ENCODE measurements around the gene AGBL5.
"Not testable (repeated sequence)": the region's sequence is repeated elsewhere in the genome, so short reads cannot be mapped to it uniquely, and the experiment has no call there.

AGBL5 gene

DNA sequence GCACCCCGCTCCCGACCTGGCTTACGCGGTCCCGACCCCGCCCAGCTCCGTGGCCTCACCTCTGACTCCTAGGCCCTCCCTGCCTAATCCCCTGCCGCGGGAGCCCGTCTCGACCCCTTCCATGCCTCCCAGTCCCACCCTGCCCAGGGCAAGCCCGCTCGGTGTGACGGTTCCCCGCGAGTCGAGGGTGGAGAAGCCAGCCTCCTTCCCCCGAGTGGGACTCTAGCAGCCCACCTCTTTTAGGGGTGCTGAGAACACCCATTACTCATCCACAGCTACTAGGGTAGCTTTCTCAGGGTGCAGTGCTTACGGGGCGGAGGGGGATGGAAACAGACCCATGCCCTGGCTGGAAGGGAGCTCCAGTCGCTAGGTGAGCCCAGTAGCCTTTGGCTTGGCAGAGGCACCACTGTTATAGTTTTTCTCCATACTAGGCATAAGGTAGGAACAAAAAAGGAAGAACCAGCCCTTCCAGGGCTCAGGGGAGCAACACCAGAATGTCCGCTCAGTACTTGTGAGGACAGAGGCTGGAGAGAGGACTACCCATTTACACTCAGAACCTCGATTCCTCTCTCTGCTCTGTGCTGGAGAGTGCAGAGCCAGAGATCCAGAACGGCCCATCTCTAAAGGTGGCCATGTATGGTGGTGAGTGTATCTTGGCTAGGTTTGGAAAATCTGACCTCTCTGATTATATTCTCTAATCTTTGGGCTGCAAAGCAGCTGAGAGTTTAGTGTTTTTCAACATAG is 606 bp downstream of the AGBL5 start:
- no peak for DNase-seq (ENCODE audit: low spot score)

DNA sequence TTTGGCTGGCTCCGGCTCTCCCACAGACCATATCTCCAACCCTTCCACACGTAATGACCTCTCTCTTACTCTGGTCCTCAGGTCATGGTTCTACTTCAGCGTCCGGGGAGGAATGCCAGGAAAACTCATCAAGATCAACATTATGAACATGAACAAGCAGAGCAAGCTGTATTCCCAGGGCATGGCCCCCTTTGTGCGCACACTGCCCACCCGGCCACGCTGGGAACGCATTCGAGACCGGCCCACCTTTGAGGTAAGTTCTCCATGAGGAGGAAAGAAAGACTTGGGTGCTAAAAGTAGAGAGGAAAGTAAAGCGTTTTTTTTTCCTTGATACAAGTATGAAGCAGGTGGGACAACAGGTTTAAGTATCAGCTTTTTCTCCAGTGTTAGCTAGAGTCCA is 1.9 kb downstream of the AGBL5 start:
- DNase-seq (ENCODE audit: low spot score) = no peak

DNA sequence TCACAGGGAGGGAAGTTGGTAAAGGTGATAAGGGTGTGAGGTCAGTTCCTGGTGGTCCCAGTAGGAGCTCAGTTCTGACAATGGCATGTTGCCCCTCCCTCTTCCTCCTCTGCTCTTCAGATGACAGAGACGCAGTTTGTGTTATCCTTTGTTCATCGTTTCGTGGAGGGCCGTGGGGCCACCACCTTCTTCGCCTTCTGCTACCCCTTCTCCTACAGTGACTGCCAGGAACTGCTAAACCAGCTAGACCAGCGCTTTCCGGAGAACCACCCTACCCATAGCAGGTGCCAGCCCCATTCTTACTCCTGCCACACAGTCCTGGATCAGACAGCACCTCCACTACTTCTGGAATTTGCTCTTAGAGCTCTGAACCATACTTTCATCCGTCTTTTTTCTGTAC is 2.3 kb downstream of the AGBL5 start:
- DNase-seq (ENCODE audit: low spot score) = no peak

DNA sequence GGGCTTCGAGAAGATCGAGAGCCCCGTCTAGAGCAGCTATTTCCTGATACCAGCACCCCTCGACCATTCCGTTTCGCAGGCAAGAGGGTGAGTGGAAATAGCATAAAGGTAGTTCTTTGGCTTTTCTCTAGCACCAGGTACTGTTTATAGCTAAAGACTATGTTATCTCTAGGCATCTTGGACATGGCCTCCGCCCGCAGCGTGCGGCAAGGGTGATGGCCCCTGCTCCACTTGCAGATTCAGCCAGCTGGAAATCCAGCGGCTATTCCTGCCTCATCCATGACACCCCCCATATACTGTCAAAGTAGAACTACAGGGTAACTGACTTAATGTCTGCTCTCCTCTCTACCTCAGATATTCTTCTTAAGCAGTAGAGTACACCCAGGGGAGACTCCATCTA is 3.3 kb downstream of the AGBL5 start:
- DNase-seq (ENCODE audit: low spot score) = no peak

DNA sequence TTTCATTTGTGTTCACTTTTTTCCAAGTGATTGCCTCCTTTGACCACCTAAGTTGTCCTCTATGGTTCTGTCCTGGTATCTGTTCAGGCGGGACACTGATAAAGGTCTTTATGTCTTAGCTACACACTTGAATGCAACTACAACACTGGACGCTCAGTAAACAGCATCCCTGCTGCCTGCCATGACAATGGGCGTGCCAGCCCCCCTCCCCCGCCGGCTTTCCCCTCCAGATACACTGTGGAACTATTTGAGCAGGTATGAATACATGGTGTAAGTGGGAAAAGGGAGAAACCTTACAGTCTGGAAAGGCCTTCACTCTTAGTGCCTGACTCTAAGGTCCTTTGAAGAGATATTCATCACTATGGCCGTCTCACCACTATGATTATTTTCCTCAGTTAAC is 5.7 kb downstream of the AGBL5 start:
- no peak for DNase-seq (ENCODE audit: low spot score)

DNA sequence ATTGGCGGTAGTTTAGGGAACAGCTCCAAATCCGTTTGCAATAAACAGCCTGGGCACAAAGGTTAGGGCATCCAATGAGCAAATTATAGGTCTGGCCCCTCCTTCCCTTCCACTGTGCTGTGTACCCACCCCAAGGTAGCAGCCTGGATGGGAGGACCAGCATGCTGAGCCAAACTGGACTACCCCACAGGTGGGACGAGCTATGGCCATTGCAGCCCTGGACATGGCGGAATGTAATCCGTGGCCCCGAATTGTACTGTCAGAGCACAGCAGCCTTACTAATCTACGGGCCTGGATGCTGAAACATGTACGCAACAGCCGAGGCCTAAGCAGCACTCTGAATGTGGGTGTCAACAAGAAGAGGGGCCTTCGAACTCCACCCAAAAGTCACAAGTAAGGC is 6.7 kb downstream of the AGBL5 start:
- no peak for DNase-seq (ENCODE audit: low spot score)

DNA sequence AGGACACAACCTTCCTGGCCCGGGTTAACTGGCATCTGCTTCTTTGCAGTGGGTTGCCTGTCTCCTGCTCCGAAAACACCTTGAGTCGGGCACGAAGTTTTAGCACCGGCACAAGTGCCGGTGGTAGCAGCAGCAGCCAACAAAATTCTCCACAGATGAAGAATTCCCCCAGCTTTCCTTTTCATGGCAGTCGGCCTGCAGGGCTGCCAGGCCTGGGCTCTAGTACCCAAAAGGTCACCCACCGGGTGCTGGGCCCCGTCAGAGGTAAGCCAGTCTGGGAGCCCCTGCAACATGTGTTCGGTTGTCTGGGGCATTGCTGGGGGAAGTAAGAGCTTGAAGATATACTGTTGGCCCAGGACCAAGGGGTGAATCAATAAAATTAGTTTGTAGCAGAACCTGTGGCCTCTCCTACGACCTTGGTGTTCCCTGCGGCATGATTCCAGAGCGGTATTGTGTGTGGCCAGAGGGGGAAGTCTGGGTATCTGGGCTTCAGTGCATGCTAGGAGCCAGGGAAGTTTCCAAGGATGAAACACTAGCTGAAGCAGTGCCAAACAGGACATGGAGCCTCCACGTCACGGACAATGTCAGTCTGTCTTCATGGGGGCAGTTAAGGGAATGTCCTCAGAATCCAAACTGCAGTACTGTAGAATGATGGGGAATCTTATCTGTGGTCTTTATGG is 7.8 kb downstream of the AGBL5 start:
- no peak for DNase-seq (ENCODE audit: low spot score)

DNA sequence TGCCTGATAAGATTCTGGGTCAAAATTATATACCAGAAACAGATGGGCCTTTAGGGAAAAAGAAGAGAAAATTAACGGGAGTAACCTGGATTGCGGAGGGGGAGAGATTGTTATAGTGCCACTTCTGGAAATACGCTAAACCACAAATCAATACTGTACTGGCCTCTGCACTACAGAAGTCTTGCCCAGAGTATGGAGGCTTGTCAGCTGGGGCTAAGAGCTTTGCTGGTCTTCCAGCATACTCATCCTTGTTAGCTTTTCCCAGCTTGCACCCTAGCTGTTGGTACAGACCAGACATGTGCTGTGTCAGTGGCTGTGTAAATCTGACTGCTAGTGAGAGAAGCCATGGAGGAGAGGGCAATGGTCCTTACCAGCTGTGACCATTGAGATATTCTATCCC is 8.9 kb downstream of the AGBL5 start:
- no peak for DNase-seq (ENCODE audit: low spot score)

DNA sequence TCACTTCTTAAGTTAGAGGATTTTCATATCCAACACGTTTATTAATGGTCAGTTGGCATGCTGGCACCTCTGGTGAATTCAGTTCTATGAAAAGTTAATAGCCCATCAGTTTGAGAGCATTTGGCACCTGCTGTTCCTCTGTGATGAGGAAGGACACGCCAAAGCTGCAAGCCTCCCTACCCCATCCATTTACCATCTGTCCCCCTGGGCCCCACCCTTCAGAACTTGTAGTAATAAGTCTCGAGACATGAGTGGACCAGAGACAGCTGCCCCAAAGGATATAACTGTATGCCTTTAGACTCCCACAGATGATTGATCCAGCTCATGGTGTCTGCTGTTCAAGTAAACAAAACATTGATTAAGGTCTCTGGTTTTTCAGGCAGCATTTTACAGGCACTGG is 13.7 kb downstream of the AGBL5 start:
- no peak for DNase-seq (ENCODE audit: low spot score)

DNA sequence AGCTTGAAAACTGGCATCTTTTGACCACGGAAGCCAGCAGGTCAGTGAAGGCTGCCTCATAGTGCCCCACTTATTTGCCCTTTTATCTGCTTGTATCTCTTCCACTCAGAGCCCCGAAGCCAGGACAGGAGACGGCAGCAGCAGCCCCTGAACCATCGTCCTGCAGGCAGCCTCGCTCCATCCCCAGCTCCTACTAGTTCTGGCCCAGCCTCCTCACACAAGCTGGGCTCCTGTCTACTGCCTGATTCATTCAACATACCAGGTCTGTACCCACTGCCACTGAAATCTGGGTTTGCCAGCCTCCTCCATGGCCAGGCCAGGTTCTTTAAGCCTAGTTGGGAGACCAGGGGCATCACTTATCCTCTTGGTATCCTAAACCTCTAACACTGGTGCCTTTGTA is 15.9 kb downstream of the AGBL5 start:
- DNase-seq (ENCODE audit: low spot score) = no peak

DNA sequence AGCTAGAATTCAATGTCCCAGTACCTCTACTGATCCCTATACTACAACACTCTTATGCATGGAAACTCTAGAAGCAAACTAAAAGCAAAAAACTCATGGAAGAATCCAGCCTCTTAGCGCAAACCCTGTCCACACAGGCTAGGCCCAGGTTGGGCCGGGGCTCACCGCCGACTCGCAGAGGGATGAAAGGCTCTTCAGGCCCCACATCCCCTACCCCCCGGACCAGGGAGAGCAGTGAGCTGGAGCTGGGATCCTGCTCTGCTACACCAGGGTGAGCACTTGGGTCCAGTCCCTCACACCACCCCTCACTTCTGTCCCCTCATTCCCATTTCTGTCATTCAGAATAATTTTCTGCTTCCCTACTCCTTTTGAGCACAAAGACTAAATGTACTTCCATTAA is 18.0 kb downstream of the AGBL5 start:
- DNase-seq (ENCODE audit: low spot score) = no peak

DNA sequence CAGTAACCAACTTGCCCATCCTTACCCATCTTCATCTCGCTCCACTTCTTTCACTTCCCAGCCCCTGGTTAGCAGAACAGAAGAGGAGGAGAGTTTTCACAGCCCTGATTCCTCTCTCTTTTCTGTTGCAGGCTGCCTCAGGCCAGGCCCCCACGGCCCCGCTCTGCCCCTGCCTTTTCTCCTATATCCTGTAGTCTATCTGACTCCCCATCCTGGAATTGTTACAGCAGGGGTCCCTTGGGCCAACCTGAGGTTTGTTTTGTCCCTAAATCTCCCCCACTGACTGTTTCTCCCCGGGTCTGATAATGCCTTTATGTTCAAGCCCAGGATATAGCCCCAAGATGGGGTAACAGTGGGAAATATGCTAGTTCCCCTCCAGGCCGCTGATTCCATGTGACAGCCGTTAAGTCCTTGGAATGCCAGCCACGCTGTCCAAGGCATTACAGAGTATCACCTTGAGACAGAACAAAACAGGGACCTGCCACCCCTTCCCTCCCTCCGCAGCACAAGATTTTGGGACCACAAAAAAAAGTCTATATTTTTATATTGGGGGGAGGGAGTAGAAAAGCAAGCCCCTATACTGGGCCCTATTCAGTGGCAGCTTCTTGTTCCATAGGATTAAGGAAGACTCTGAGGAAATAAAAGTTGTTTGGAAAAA is 18.6 kb downstream of the AGBL5 start:
- no peak for DNase-seq (ENCODE audit: low spot score)

DNA sequence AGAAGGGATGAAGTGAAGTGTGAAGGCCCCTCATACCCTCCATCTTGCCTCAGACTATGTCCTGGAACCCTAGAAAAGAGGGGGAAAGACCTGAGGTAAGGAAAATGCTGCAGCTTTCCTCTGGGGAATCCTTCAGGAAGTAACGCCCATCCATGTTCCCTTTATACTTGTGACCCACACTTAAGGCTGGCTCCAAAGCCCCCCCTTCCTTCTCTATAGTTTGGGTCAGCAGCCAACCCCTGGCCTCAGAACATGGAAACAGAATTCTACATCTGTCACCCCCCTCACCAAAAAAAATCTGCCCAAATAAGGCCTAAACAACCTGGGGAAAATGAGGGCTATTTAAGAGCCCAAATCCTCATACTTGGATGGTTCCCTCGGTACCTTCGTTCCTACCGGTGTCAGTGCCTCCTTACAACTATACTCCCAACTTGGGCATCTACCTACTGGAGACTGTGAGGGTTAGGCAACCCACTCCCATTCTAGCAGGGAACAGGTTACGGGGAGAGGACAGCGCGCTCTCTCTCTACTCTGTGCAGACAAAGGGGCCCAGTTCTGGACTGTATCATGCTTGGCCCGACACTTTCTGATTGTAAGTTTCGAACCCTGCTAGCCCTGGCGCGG is 19.3 kb downstream of the AGBL5 start:
- DNase-seq (ENCODE audit: low spot score) = no peak

DNA sequence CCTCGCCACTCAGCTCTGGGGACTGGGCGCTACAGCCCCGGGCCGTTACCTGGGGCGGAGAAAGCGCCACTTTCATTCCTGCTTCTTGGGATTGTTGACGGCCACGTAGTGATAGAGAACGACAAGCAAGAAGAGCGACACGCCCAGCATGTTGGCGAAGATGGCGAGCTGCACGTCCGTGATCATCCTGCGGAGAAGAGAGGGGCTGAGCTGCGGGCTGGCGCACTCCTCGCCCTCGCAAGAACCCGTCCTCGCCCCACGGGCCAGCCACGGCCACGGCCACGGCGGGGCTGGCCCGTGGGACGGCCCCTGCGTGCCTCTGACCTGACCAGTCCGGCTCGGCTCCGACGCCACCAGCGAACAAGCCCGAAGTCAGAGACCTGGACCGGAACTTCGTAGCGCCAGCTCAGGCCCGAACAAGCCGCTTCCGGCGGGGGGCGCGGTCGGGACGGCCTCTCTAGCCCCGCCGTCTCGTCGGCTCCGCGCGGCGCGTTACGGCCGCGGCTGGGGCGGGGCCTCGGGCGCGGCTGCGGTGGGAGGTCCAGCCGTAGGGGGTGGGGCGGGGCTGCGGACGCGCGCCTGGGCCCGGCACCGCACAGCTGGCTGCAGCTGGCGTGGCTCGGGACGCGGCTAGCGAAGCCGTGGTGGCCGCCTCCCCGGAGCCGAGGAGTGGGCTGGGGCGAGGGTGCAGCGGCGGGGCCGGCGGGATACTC is 20.0 kb downstream of the AGBL5 start, which contains the start of gene OST4:
Gene OST4 (minus strand): TSS at position 378 of the 713 bp plus-strand sequence.
- peak; percentile 90 for DNase-seq (ENCODE audit: low spot score)

DNA sequence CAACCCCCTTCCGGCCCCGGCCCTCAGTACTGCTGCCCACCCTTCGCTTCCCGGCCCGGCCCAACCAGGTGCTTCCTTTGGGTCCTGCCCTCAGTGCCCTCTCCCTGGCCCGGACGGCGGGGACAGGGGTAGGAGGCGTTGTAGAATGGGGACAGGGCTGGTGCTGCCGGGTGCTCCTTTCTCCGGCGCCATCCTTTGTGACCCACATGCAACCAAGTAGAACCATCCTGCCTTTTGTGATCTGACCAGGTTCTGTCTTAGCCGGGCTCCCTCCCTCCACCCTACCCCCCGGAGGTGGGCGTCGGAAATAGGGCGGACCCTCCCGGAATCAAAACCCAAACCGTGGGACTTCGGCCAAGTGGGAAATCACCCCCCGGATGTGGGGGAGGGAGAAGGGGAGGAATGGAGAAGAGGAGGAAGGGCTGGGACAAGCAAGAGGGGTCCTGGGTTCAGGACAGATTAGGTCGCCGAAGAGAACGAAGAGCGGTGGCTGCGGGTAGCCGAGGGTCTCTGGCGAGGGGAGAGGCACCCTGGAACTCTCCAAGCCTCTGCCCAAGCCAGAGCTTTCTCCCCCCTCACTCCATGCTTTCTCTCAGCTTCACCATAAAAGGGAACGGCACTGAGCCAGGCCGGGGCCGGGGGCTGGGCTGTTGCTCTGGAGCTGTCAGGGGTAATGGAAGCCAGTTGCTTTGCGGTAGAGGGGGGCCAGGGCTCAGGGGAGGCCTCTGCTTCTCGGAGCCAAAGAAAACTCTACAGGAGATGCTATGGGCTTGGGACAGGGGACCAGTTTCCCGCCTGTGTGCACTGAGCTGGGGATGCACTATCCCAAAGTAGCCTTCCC is 20.7 kb downstream of the AGBL5 start:
- DNase-seq (ENCODE audit: low spot score) = no peak

DNA sequence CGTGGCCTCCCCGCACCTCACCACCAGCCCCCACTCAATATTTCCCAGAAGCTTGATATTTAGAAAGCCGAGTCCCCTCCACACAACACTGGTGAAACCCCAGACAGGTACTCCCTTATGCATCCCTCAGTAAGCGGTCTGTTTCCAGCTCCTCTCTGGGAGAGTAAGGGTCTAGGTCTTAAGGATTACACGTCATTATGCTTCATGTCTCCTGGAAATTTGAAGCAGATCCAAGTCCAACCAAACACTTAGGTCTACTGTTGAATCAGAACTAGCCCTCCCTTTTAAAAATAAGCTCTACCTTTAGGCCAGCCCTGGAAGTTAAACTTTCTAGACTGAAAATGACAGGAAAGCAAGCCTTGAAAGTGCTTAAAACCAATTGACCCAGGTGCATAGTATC is 21.5 kb downstream of the AGBL5 start:
- DNase-seq (ENCODE audit: low spot score) = no peak

DNA sequence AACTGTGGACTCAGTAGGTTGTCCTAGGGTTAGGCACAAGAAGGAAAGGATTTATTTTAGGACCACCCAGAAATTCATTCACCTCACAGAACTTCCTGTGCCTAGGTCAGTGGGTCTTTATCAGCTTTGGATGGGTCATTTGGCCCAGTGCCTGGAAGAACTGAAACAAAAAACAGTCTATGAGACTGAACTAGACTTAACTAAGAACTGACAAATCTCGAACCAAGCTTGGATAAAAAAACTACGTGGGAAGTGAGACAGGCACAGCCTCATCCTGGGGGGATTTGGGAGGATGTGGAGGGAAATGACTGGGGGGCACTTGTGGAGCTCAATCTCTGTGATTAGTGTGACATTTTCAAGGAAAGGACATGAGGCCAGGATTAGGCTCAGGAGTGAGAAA is 22.3 kb downstream of the AGBL5 start:
- no peak for DNase-seq (ENCODE audit: low spot score)

DNA sequence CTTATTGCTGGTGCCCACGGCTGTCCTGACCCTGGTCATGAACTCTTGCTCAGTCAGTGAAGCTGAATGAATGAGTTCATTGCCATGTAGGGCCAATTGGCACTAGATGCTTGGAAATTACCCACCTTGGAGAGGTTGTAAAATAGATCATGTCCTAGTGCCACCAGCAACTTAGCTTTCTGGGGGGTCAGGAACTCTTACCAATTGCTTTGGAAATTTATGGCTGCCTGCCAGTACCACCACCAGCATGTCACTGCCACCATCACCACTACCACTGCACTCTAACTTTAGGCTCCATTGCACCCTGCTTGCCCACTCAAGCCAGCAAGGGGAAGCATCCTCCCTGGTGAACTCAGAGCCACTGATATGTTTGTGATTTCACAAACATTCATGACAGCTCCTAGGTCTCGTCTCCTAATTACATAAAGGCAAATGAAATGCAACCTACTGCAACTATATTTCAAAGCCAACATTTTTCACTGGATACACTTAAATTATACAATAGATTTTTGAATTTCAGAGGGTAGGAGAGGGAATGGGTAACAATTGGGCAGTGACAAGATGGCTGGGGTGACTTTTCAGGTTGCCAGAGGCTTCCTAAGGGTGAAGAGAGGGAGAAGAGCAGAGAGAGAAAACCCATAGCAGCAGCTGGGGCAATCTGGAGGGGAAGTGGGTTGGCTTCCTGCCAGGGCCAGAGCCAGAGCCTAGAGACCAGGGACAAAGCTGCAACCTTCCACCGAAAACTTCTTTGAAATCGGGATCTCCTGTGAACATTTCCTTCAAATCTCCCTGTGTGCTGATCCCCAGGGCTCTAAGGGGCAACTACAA is 23.5 kb downstream of the AGBL5 start:
- DNase-seq (ENCODE audit: low spot score) = no peak

DNA sequence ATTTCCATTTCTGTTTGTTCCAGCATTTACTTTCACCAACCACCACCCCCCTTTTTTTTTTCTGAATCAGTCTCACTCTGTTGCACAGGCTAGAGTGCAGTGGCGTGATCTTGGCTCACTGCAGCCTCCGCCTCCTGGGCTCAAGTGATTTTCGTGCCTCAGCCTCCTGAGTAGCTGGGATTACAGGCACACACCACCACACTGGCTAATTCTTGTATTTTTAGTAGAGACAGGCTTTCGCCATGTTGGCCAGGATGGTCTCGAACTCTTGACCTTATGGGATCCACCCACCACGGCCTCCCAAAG is 24.1 kb downstream of the AGBL5 start:
- not testable (repeated sequence) for DNase-seq (ENCODE audit: low spot score)

DNA sequence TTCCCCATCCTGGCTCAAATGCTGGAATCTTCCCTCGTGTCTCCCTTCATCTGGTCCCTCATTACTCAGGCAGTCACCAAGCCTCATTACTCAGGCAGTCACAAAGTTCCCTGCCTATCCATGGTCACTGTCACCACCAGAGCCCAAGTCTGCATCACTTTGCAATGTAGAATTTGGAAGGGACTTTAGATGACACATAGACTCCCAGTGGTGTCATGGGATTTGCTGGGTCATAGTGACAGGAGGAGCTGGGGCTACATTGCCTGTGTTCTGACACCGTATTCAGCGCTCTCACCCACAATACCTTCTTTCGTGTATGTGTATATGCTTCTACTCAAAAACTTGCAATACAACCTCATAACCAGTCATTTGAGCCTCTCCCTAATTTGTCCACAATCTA is 24.9 kb downstream of the AGBL5 start:
- no peak for DNase-seq (ENCODE audit: low spot score)

DNA sequence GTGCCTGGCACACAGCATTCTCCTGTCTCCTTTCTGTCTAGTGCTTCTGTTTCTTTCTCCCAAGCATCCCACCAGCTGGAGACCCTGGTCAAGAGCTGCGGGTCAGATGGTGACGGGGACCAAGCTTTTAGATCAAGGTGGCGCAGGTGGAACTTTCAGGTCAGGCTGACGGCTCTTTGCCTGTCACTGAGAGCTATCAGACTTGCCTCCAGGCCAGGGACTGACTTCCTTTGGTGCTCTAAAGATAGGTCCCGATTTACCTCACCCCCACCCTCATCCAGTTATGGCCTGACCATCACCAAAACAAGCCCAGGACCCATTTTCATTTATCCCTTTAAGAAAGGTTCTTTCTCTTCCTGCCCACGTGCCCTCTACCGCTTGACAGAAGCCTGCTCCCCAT is 25.8 kb downstream of the AGBL5 start:
- DNase-seq (ENCODE audit: low spot score) = no peak

Data from HuH-7.5 (cell line).